Mesenteric fat pad (tissue), 1 donor: ENCODE measurements around the gene MIA3. TPM values are rescaled to one million over a fixed set of nuclear protein-coding genes. Genes with fewer than 3 reads are reported as not detected.
"Not testable (repeated sequence)": the region's sequence is repeated elsewhere in the genome, so short reads cannot be mapped to it uniquely, and the experiment has no call there.

Experiments used
- DNase-seq: peaks from one replicate; pipeline ENCODE4 v3.0.0-alpha.2; 2020; ENCODE audit warnings: low spot score
- total RNA-seq: library from RNA; stranded (reverse); fragmentation: NEBNext Ultra II Directional; extraction: Animal tissue kit (Norgen Biotek cat#: 25700); gene quantifications from one replicate; pipeline ENCODE4 v1.2.1, GENCODE V29; 2021
- donor health status: DM: yes; HTN: yes; CAD: no.

Gene MIA3
- total RNA-seq, 1 donor from 2014 or later = 69.4 TPM

- no peak for DNase-seq
These were observed 38.7 kb downstream of the MIA3 start for GRCh38 chr1:222656391-222657155.

GRCh38 chr1:222657899-222658298 is 40.0 kb downstream of the MIA3 start:
- DNase-seq = no peak

GRCh38 chr1:222663431-222663934 is 45.6 kb downstream of the MIA3 start:
- no peak for DNase-seq

- no peak for DNase-seq
These were observed 48.1 kb downstream of the MIA3 start for GRCh38 chr1:222665964-222666363.

GRCh38 chr1:222668184-222668583 is 50.3 kb downstream of the MIA3 start:
- DNase-seq = not testable (repeated sequence)

- not testable (repeated sequence) for DNase-seq
These were observed 51.2 kb downstream of the MIA3 start for GRCh38 chr1:222669107-222669506.

- no peak for DNase-seq
These were observed 52.2 kb downstream of the MIA3 start for GRCh38 chr1:222670110-222670509.

GRCh38 chr1:222680080-222680479 is 62.2 kb downstream of the MIA3 start:
- no peak for DNase-seq

GRCh38 chr1:222691016-222691415 is 73.1 kb downstream of the MIA3 start:
- no peak for DNase-seq

GRCh38 chr1:222694927-222695326 is 77.0 kb downstream of the MIA3 start:
- DNase-seq = no peak

GRCh38 chr1:222696741-222697140 is 78.8 kb downstream of the MIA3 start:
- DNase-seq = no peak

GRCh38 chr1:222697203-222697602 is 79.3 kb downstream of the MIA3 start:
- DNase-seq = no peak

GRCh38 chr1:222697826-222698225 is 79.9 kb downstream of the MIA3 start:
- DNase-seq = no peak

- DNase-seq = no peak
These were observed 84.3 kb downstream of the MIA3 start for GRCh38 chr1:222702210-222702609.

- DNase-seq = no peak
These were observed 86.4 kb downstream of the MIA3 start for GRCh38 chr1:222704260-222704659.

- no peak for DNase-seq
These were observed 88.9 kb downstream of the MIA3 start for GRCh38 chr1:222706815-222707214.

- DNase-seq = no peak
These were observed 91.8 kb downstream of the MIA3 start for GRCh38 chr1:222709700-222710153.

GRCh38 chr1:222711319-222712252 is 93.7 kb downstream of the MIA3 start:
- DNase-seq = no peak

GRCh38 chr1:222712253-222713090 is 94.6 kb downstream of the MIA3 start, which contains the start of the genes AIDA and BROX:
Gene AIDA, minus strand, starts transcription at chr1:222712491. Its CDS starts 174 bp downstream, at chr1:222712317.
Gene BROX, plus strand, starts transcription at chr1:222712564. Its CDS starts 3,136 bp downstream, at chr1:222715700.
- peak; percentile 99 for DNase-seq

- peak; percentile 95 for DNase-seq
These were observed 95.4 kb downstream of the MIA3 start for GRCh38 chr1:222713091-222713961.
